Caki2 (cell line): ENCODE measurements around the gene DPYD. TPM values are rescaled to one million over a fixed set of nuclear protein-coding genes. Genes with fewer than 3 reads are reported as not detected.

Source experiments
- DNase-seq: peaks from one replicate; pipeline ENCODE4 v3.0.0-alpha.2; 2015; ENCODE audit warnings: low read depth
- in situ Hi-C: cut with HindIII; loops from 2 replicates; pipeline ENCODE4 v1.10.0; 2016; ENCODE audit warnings: low sequenced_read_pairs, low pct_unique_long_range_greater_than_20kb, mixed read lengths
- total RNA-seq: library from RNA; depleted of rRNA; stranded (reverse); fragments of >200 nt; shearing (Covaris generic); gene quantifications from 2 replicates; pipeline ENCODE4 v1.2.3, GENCODE V29; 2014; ENCODE audit warnings: low replicate concordance

The DPYD gene
- total RNA-seq, 1 experiment from 2014 or later = 2.2 TPM

GRCh38 chr1:97457446-97458089 lies 463.3 kb downstream of the DPYD start:
- no peak for DNase-seq
- in situ Hi-C loops = no loop called here

- DNase-seq = no peak
- in situ Hi-C loops = no loop called here
Measured at GRCh38 chr1:97451944-97452343, 468.9 kb downstream of the DPYD start.

- DNase-seq = no peak
- in situ Hi-C loops = no loop called here
Measured at GRCh38 chr1:97451046-97451826, 469.6 kb downstream of the DPYD start.

GRCh38 chr1:97441966-97442365 lies 478.9 kb downstream of the DPYD start:
- DNase-seq = no peak

GRCh38 chr1:97433824-97434177 lies 487.0 kb downstream of the DPYD start:
- in situ Hi-C loops = no loop called here
- DNase-seq = no peak

More at GRCh38 chr1:97441966-97442365, 478.9 kb downstream of the DPYD start:
- in situ Hi-C loops = no loop called here

DNA sequence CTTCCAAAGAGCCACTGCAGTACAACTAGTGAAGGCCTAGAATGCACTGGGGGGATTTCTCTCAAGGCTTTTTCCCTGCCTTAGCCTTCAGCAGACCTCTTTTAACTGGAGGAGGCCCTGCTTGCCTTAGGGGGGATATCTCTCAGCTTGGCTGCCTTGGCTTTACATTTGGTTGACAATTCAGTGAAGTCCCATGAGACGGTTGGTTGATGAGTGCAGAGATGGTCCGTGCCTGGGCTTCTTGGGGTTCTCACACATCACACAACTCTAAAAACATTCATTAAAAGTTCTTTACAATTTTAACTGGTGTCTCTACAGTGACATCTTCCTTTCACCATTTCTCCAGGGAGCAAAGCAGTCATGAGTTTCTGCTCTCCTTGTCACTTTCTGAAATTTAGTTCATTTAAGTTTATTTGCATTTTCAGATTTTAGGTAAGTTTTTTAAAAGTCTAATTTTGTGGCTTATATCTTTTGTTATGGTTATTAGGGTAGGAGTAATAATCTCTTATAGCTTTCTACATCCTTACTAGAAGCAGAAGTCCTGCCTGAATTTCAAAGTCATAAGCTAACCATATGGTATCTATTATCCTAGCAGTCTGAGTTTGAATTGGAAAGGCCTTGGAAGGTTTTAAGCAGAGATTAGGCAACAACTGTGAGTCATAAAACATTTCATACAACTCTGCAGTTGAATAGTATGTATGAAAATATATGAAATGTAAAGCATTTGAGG lies 487.6 kb downstream of the DPYD start:
- in situ Hi-C loops = no loop called here
- DNase-seq = no peak

DNA sequence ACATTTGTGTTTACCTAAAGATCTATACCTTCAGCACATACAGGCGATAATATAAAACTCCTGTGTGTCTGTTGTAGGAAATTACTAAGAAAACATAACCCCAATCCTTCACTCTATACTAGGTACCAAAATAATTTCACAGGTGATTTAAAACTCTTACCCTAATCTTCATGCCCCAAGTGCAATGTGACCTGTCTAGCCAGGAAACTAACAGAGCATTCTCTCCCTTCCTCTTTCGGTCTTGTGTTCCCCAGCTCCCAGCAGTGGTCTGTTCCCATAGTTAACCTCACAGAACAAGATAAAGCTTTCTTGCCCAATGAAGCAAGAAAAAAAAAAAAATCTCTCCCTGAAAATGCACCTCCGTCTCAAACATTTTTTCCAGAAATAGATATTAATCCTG lies 493.5 kb downstream of the DPYD start:
- in situ Hi-C loops = no loop called here

DNA sequence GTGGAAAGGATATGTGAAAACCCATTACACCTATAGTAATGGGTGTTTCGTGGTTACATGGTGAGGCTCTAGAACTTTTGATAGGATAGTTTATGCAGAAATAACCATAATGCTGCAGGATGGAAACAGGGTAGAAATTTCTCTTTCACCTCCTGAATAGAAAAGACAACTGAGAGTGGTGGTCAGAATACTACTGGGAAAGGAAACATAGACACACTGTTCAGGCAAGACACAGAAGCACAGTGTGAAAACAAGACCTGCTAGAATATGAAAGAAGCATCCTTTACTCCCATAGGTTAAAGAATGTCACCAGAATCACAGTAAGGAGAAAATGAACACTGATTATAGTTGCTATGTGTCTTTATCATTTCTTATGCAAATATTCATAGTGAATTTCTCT lies 496.6 kb downstream of the DPYD start:
- in situ Hi-C loops = no loop called here
- DNase-seq = no peak

More for the DNA sequence above, 493.5 kb downstream of the DPYD start:
- DNase-seq = no peak

GRCh38 chr1:97423403-97423802 lies 497.4 kb downstream of the DPYD start:
- in situ Hi-C loops = no loop called here
- DNase-seq = no peak

GRCh38 chr1:97417661-97418060 lies 503.2 kb downstream of the DPYD start:
- in situ Hi-C loops = no loop called here
- no peak for DNase-seq

DNA sequence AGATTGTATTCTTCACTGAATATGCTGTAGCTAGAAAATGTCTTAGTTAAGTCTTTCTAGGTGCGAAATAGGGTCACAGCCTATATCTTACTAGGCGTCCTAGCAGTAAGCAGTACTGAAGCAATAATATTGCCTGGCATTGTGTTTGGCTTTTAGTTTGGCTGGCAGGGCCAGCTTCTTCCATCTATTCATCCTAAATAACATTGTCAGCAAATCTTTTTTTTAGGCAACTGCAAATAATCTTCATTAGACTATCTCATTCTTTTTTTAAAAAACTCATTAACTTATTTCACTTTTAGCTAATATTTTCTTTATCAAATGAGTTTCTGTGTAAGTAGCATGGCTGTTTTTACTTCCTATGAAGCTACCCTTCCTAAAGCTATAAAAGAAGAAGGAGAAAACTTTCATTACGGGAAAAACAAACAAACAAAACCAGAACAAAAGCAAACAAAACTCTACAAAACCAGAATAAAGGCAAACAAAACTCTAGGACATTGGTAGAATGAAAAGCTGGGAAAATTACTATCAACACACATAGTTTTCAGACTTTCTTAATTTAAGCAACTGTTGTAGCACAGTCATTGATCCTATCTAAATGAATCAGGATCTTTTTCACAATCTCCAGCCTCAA lies 506.0 kb downstream of the DPYD start:
- no peak for DNase-seq
- in situ Hi-C loops = no loop called here

GRCh38 chr1:97412737-97413136 lies 508.1 kb downstream of the DPYD start:
- in situ Hi-C loops = no loop called here

GRCh38 chr1:97412166-97412565 lies 508.7 kb downstream of the DPYD start:
- in situ Hi-C loops = no loop called here
- DNase-seq = no peak

More at GRCh38 chr1:97412737-97413136, 508.1 kb downstream of the DPYD start:
- no peak for DNase-seq

- in situ Hi-C loops = no loop called here
- DNase-seq = no peak
Measured at GRCh38 chr1:97396463-97396862, 524.4 kb downstream of the DPYD start.

DNA sequence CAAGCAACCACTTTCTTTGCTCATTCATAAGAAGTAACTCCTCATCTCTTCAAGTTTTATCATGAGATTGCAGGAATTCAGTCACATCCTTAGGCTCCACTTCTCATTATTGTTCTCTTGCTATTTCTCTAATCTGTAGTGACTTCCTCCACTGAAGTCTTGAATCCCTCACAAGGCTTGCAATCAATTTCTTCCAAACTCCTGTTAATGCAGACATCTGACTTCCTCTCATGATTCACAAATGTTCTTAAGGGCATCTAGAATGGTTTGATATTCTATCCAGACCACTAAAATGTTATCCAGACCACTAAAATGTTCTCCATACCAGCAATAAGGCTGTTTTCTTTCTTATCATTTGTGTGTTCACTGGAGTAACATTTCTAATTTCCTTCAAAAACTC lies 528.1 kb downstream of the DPYD start:
- in situ Hi-C loops = no loop called here
- DNase-seq = no peak

GRCh38 chr1:97385536-97386277 lies 535.1 kb downstream of the DPYD start:
- in situ Hi-C loops = no loop called here
- no peak for DNase-seq

DNA sequence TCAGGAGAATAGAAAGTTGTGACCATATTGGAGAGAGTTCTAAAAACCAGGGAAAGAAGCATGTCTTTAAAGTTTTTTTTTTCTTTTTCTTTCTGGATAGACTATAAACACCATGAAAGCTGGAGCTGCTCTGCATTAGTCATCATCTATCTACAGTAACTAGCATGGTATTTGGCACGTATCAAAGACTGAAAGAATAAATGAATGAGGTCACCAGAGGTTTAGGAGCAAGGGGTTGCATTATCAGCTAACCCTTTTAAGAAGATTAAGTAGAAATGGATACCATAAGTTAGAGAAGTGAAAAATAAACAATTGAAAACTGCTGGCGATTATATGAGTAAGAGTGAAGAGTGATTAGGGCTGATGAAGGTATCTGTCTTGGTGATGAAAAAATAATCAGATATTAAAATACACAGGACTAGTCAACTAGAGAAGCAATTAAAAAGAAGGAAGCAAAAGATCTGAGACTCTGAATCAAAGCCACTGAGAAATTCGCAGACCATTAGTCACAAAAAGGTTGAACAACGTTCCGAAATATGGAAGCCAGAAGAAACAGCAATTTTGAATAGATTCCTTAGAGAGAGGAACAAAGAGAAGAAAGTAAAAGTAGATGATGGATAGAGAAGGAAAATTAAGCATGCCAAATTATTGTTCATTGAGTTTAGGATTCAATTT lies 536.4 kb downstream of the DPYD start:
- DNase-seq = peak; percentile 42
- in situ Hi-C loops = no loop called here

GRCh38 chr1:97383797-97384196 lies 537.0 kb downstream of the DPYD start:
- no peak for DNase-seq
- in situ Hi-C loops = no loop called here
